ENCODE data around the gene IER3. TPM values are rescaled to one million over a fixed set of nuclear protein-coding genes. Genes with fewer than 3 reads are reported as not detected.

Gene IER3, protein sequence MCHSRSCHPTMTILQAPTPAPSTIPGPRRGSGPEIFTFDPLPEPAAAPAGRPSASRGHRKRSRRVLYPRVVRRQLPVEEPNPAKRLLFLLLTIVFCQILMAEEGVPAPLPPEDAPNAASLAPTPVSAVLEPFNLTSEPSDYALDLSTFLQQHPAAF
- 256 and 325 TPM in 2 replicates for total RNA-seq

DNA sequence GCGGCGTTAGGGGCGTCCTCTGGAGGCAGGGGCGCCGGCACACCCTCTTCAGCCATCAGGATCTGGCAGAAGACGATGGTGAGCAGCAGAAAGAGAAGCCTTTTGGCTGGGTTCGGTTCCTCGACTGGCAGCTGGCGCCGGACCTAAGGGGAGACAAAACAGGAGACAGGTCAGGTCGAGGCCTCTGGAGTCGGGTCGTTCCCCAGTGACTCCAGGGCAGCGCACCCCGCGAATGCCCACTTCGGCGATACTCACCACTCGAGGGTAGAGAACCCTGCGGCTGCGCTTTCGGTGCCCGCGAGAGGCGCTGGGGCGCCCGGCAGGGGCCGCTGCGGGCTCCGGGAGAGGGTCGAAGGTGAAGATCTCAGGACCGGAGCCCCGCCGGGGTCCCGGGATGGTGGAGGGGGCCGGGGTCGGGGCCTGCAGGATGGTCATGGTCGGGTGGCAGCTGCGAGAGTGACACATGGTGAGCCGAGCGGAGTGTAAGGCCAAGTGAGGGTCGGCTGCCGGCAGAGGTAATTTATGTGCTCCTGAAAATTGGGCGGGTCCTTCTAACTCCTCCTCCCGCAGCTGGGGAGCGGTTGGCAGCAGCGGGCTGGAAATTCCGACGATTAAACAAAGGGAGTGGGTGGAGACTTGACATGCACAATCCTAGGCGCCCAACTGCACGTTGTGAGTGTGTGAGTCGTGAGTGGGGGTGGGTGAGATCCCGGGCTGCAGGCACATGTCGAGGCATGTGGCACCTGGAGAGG, at the start of gene IER3:
Gene IER3, minus strand, starts transcription at position 494 of the 752 bp plus-strand sequence. Its CDS starts 29 bp downstream, at position 465.

DNA sequence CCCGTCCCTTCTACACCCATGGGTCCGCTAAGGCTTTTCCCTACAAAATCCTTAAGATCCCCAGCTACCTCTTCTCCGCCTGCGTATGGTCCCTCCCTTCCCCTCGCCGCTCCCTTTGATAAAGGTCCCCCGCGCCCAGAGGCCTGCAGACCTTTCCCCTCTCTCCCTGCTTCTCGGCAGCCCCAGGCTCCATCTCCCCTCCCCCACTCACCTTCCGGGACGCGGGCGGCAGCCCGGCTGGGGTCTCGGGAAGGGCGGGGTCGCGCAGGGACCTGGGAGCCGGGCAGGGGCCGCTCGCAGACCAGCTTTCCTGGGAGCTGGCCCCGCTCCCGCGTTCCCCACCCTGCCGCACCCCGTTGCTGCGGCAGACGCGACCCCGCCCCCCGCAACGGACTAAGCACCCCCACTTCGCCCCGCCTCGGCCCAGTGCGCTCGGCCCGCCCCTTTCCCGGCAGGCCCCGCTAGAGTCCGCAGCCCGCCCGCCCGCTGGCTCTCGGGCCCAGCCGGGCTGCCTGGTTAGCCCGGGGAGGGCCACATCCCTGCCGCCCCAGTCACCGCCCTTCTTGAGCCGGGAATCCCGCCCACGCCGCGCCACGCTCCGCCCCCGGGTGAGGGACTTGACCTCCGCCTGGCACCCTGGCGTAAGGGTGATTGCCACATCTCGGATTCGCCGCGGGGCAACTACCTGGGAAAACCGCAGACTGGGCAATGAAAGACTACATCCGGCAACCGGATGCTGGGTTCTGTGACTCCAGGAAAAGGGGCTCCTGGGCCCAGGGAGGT, 1.8 kb downstream of the IER3 start, which contains the start of gene FLOT1:
Gene FLOT1, minus strand, starts transcription at position 372 of the 783 bp plus-strand sequence. CDS start 498 bp downstream, outside the sequence.

DNA sequence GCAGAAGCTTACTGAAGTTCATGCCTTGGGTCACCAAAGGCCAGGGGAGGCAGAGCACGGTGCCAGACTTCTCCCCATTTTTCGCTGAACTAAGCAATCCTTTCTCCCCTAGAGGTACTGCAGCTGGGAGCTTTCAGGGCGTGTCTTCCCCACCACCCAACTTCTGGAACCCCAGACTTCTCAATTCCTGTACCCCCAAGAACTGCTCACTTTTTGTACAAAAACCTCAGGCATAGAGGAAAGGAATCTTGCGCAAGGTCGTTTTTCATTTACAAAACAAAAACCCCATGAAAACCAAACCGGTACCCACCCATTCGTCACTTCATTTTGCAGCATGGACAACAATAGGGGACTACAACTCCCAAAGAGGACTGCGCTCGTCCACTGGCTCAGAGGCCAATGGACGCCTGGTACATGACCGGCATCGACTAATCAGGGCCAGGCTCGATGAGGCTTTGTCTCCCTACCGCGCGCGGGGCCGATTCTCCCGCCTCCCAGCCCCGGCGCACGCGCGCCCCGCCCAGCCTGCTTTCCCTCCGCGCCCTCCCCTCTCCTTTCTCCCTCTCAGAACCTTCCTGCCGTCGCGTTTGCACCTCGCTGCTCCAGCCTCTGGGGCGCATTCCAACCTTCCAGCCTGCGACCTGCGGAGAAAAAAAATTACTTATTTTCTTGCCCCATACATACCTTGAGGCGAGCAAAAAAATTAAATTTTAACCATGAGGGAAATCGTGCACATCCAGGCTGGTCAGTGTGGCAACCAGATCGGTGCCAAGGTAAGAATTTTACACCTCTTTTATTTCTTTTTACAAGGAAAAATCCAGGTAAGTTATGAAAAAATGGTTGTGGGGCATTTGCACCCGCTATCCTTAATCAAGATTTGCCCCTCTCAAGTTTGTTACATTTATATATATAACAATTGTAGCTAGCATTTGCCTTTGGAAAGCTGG, 24.3 kb downstream of the IER3 start, which contains the start of gene TUBB:
Gene TUBB, plus strand, starts transcription at position 562 of the 947 bp plus-strand sequence. Its CDS starts 155 bp downstream, at position 717.

DNA sequence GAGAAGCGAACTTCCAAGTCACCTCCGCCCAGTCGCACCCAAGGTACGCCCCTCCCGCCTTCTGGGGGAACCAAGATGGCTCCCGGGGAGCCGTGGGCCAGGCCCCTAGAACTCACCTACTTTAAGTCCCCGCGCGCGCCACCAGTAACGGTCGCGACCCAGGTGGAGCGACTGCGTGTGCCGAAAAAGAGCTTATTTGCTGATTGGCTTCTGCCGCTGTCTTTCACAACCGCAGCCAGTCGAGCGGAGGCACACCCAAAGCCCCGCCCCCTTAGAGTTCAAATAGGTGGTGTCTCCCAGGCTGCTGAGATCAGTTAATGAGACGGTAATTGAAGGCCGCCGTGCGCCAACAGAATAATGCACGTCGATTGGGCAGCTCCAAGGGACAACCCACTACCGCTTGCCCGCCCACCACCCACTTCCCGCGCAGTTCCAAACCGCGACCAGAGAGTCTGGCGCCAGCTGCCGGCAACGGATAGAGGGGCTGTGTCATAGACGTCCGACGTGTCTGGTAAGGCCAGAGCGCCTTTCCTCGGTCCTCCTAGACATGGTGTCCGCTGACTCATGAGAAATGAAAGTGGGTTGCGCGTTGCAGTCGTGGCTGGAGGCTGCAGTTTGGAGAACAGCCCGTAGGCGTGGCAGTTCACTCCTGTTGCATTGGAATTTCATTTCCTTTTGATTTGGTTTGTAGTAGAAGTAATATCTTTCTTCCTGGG, 27.1 kb downstream of the IER3 start, which contains the start of gene MDC1:
Gene MDC1, minus strand, starts transcription at position 153 of the 716 bp plus-strand sequence. CDS start 2,106 bp downstream, outside the sequence.

Small RNA genes lying within 50 kb of the gene (small RNA-seq; reads per million reads assigned to genes)
- gene RF00019 (ENCODE audit: low replicate concordance) (not detected), gene RN7SL353P (ENCODE audit: low replicate concordance) (not detected)

Other genes with a start within 250 kb of the IER3 start
- 34.6 and 53.1 TPM in 2 replicates for gene GNL1, start 188.1 kb downstream of the IER3 start, total RNA-seq
- gene PRR3, start 187.3 kb downstream of the IER3 start, total RNA-seq = 7.9 and 11.3 TPM in 2 replicates
- 53.1 and 54.5 TPM in 2 replicates for gene ABCF1, start 173.1 kb downstream of the IER3 start, total RNA-seq
- gene PPP1R10, start 127.3 kb downstream of the IER3 start, total RNA-seq = 40.9 and 53.4 TPM in 2 replicates
- gene MRPS18B, start 126.7 kb downstream of the IER3 start, total RNA-seq = 70.5 and 88.8 TPM in 2 replicates
- 5.4 and 7.2 TPM in 2 replicates for gene ATAT1, start 117.7 kb downstream of the IER3 start, total RNA-seq
- 3.3 and 4.0 TPM in 2 replicates for gene C6orf136, start 97.4 kb downstream of the IER3 start, total RNA-seq
- gene DHX16, start 71.5 kb downstream of the IER3 start, total RNA-seq = 36.5 and 48.4 TPM in 2 replicates
- gene PPP1R18, start 57.9 kb downstream of the IER3 start, total RNA-seq = 95.6 and 121 TPM in 2 replicates
- 2.2 and 7.3 TPM in 2 replicates for gene NRM, start 53.6 kb downstream of the IER3 start, total RNA-seq
- 4.4 and 14.3 TPM in 2 replicates for gene MDC1, start 27.3 kb downstream of the IER3 start, total RNA-seq
- gene TUBB, start 24.2 kb downstream of the IER3 start, total RNA-seq = 380 and 1,475 TPM in 2 replicates
- gene FLOT1, start 1.9 kb downstream of the IER3 start, total RNA-seq = 107 and 112 TPM in 2 replicates
- 15.9 and 36.5 TPM in 2 replicates for gene DDR1, start 140.0 kb upstream of the IER3 start, total RNA-seq
- 9.4 and 17.6 TPM in 2 replicates for gene GTF2H4, start 163.7 kb upstream of the IER3 start, total RNA-seq
- 24.8 and 28.4 TPM in 2 replicates for gene VARS2, start 169.7 kb upstream of the IER3 start, total RNA-seq
- gene SFTA2, start 187.6 kb upstream of the IER3 start, total RNA-seq = not detected in 2 replicates
- not detected in 2 replicates for gene MUCL3, start 196.4 kb upstream of the IER3 start, total RNA-seq
- gene MUC21, start 239.2 kb upstream of the IER3 start, total RNA-seq = not detected in 2 replicates